GM21423 (cell line): ENCODE results near the gene AKAP6.
"Not testable (repeated sequence)": the region's sequence is repeated elsewhere in the genome, so short reads cannot be mapped to it uniquely, and the experiment has no call there.

Experiments used
- ATAC-seq: cut with Tn5 transposase; IDR thresholded peaks from one replicate; pipeline ENCODE4 v1.9.1; 2021; ENCODE audit warnings: mild to moderate bottlenecking, moderate library complexity; ENCODE audit not compliant: unreplicated experiment

Gene AKAP6

GRCh38 chr14:32571995-32572866, 243.1 kb downstream of the AKAP6 start:
- peak; percentile 56 for ATAC-seq

DNA sequence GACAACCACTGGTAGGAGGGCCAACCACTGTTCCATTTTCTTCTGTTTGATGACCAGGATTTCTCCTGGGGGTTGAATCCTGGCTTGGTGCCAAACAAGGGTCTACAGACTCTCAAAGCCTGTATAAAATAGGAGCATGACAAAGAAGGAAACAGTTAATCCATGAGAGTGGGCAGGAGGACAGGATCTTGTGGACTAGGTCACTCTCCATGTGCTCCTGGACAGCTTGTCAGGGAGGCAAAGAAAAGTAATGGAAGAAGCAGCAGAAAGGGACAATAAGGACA, 243.7 kb downstream of the AKAP6 start:
- ATAC-seq, result no peak

GRCh38 chr14:32574269-32574668, 245.2 kb downstream of the AKAP6 start:
- ATAC-seq, result no peak

DNA sequence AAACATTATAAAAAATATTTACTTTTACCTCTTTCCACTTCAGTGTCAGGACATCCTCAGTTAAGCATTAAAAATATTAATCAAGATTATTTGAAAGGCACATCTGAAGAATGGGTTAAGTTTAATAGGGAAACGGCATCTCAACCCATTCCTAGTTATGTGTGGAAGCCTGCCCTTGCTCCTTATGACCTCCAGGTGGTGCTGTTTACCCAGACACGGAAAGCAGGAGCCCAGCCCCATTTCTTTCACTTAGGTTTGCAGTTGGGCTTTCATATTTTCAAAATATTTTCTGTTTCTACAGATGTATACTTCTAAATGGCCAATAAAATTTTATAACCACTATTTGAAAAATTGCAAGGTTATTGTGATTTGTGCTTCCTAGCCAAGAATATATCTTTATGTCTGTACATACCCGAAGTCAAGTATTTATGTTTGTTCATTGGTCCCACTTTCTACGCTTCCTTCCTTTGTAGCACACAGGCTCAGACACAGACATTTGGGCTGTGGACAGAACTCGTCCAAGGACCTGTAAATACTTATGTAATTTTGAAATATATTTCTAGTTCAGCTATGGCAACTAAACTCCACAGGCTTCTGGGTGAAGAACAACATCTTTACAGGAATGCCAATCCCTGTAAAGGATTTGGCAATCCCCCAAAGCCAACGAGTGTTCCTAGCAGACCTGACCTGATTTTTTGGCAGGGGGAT, 247.1 kb downstream of the AKAP6 start:
- ATAC-seq, result peak; percentile 56

- no peak for ATAC-seq
These were observed 247.9 kb downstream of the AKAP6 start for GRCh38 chr14:32576977-32577376.

DNA sequence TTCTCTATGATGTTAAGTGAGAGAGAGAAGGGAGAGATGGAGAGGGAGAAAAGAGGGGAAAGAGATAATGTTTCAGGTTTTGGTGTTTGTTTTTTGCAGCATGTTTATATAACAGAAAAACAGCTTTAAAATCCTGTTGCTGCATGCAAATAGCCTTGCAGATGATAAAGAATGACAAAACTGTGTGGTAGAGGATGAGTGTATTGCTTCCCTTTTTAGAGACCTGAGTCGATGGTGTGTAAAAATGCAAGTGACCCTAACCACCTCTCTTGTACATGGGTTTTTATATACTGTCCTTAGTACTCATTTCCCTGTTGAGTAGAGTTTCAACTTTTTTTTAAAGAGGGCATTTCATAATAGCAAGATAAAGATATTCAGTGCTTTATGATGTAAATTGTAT, 249.1 kb downstream of the AKAP6 start:
- peak; percentile 69 for ATAC-seq

DNA sequence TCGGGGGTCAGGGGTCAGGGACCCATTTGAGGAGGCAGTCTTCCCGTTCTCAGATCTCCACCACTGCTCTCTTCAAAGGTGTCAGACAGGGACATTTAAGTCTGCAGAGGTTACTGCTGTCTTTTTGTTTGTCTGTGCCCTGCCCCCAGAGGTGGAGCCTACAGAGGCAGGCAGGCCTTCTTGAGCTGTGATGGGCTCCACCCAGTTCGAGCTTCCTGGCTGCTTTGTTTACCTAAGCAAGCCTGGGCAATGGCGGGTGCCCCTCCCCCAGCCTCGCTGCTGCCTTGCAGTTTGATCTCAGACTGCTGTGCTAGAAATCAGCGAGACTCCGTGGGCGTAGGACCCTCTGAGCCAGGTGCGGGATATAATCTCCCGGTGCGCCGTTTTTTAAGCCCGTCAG, 254.3 kb downstream of the AKAP6 start:
- not testable (repeated sequence) for ATAC-seq

GRCh38 chr14:32584079-32584478, 255.0 kb downstream of the AKAP6 start:
- ATAC-seq, result no peak

GRCh38 chr14:32587461-32587860, 258.4 kb downstream of the AKAP6 start:
- no peak for ATAC-seq

DNA sequence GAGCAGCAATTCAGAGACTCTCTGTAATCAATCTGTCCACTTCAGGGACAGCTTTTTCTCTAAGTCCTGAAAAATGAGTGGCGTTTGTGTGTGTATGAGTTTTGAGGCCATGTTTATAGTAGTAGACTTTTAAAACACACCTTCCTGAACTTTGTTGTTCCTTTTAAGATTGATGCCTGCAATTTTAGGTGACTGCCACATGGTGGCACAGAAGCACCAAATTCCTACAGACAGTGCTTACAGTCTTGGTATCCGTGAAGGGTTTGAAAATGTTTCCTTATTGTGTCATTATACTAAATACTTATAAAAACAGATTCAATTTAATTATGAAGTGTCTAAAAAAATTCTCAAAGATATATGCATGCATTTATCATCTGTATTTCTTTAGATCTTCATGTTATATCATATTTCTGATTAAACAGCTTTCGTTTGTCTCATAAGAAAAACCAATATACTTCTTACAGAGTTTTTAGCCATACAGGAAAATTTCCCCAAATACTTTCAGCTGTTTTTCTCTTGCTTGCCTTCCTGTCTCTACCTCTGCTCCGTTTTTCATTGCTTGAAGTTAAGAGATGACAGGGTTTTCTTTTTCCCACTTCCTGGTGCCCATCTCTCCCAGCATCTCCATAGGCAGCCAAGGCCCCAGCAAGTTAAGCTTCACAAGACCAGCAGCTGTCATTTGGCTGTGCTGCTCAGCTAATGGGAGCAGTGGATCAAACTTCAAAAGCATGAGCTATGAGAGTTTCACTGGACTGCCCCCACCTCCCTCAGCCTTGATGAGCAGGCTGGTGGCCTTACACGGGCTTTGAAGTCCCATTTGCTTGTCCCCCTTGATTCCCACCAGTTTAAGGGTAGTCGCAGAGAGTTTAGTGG, 259.6 kb downstream of the AKAP6 start:
- peak; percentile 55 for ATAC-seq

- no peak for ATAC-seq
These were observed 261.1 kb downstream of the AKAP6 start for GRCh38 chr14:32590157-32590556.

GRCh38 chr14:32593290-32593942, 264.3 kb downstream of the AKAP6 start:
- no peak for ATAC-seq

DNA sequence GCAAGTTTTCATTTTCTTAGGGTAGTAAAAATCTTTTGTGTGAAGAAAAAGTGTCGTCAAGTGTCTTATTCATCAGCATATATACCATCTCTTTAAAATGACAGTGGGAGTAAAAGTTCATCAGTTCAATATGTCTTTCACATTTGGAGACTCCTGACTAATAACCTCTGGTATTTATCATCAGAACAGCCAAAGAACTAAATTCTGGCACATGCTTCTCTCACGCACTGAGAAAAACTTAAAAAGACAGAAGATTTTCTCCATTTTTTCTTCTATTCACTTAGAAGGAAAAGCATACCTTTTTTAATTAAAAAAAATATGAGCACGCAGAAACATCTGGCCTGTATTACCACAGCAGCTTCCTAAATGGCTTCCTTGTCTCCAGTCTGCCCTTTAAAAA, 265.7 kb downstream of the AKAP6 start:
- no peak for ATAC-seq

- no peak for ATAC-seq
These were observed 266.4 kb downstream of the AKAP6 start for GRCh38 chr14:32595497-32595896.

DNA sequence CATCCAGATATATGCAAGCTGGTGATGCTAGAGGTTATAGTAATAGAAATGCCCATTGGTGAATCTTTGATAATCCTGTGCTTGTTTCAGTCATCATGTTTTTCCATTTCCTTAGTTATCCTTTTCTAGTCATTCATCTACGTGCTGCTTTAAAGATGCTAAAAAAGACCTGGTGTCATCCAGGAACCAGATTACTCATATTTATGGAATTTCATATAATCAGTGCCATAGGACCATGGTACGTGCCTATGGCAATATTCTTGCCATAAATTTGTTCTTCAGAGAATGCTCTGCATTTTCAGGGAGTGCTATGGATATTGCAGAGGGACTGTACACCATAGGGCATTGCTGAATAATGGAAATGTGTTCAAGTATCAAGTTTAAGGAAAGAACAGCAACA, 267.3 kb downstream of the AKAP6 start:
- no peak for ATAC-seq

DNA sequence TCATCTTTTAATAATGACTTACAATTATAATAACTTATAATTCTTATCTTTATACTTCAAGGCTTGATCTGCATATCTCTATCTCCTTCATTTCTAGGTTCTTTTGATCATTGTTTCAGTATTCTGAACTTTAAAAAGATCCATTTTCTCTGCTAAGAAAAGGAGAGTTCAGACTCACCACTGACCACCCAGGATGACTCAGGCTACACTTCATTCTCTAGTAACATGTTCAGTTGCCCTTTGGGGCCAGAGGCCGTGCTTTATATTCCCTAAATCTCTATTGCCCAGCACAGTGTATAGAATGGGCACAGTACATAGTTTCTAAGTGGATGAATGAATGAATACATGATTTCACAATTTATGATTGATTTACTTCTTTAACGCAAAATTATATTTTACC, 268.7 kb downstream of the AKAP6 start:
- ATAC-seq, result no peak

DNA sequence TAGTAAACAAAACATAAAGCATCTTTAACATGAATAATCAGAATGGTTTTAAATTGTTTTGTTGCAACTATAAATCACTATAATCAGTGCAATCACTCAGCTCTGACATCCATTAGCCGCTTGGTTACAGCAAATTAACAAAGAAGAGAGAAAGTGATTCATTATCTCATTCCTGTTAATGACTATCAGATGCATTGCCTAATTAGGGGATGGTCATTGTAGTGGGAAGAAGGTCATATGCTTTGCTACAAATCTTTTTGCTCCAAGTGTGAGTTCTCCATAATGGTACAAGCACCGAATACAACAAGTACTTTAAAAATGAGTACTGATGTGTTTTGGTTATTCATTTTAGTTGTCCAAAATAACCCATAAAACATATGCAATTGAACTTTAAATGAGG, 272.0 kb downstream of the AKAP6 start:
- ATAC-seq, result no peak

DNA sequence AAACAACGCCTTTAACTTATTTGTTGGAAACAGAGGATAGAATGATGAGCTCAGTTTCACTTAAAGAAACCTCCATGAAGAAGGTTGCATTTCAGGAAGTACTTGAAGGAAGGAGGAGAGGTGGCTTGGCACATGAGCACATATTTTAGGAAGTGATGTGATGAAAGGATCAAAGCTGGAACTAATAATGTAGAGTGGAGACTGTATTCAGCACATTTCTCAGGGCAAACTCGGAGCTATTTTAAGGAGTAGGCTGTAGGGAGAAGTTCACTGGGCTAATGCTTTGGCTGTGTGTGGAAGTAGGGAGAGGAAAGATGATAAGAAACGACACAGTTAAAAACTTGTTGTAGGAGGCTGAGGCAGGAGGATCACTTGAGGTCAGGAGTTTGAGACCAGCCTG, 272.8 kb downstream of the AKAP6 start:
- no peak for ATAC-seq

- ATAC-seq, result no peak
These were observed 273.6 kb downstream of the AKAP6 start for GRCh38 chr14:32602699-32603098.

DNA sequence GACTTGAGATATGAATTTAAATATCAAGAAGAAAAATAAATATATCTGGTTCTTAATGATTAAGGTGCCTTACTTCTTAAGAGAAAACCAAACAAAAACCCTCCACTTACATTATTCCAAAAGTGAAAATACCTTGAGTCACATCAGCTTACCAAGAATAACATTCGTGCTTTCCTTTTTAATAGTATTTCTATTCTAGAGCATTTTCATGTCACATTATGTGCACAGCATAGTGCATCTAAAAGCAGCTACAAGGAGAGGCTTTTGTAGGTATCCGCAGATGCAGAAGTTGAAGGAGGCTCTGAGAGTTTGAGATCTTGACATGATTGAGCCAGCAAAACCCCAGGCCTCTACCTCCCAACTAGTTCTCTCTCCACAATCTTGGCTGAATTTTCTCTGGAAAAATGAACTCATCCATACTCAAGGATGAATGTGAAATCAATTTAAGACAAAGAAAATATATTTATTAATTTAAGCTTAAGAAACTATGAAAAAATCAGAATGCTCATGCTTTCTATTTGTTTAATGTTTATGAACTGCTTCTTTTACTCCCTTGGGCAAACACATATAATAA, 275.0 kb downstream of the AKAP6 start:
- ATAC-seq, result no peak

GRCh38 chr14:32606301-32606700, 277.2 kb downstream of the AKAP6 start:
- no peak for ATAC-seq
